GM21528 (cell line): ENCODE data around the gene GPS1.
A peak's percentile ranks its signal among the peaks of the same experiment; 100 is the strongest.

Source experiments
- ATAC-seq: cut with Tn5 transposase; IDR thresholded peaks from one replicate; pipeline ENCODE4 v1.9.1; 2021; ENCODE audit warnings: mild to moderate bottlenecking, moderate library complexity; ENCODE audit not compliant: unreplicated experiment, low FRiP score

Gene GPS1

DNA sequence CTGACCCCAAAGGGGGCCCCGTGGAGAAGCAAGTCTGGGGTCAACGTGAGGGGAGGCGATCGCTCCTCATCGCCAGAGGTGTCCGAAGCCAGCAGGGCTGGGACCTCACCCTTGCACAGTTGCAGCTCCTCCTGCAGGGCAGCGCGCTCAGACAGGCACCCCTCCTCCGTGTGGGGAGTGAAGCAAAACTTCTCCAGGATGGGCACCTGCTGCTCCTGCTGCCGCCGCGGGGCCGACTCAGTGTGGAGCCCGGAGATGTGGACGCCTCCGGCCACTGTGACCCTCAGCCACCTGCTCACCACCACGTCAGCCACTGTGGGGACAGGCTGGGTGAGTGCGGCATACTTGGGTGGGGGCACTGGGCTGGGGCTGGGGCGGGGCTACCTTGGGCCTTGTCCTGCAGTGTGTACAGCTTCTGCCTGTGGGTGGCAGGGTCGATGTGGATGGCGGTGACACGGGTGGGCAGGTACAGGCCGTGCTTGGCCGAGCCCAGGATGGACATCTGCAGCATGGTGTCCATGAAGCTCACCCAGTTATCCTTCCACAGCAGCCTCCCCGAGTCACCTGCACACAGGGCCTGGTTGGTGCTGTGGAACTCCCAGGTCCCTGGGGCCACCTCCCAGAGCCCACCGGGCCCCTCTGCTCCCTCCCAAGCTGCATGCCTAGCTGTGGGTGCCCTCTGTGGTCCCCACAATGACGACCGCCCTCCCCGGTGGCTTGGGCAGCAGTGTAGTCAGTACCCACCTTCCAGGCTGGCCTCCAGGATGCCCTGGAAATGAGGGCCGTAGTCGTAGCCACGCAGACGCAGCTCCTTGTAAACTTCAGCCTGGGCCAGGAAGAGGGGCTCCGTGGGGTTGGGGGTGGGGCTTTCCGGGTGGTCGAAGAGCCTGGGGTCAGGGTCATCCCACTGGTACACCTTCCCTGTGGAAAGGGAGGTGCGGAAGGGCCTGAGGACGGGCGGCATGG, 35.5 kb downstream of the GPS1 start:
- no peak for ATAC-seq

DNA sequence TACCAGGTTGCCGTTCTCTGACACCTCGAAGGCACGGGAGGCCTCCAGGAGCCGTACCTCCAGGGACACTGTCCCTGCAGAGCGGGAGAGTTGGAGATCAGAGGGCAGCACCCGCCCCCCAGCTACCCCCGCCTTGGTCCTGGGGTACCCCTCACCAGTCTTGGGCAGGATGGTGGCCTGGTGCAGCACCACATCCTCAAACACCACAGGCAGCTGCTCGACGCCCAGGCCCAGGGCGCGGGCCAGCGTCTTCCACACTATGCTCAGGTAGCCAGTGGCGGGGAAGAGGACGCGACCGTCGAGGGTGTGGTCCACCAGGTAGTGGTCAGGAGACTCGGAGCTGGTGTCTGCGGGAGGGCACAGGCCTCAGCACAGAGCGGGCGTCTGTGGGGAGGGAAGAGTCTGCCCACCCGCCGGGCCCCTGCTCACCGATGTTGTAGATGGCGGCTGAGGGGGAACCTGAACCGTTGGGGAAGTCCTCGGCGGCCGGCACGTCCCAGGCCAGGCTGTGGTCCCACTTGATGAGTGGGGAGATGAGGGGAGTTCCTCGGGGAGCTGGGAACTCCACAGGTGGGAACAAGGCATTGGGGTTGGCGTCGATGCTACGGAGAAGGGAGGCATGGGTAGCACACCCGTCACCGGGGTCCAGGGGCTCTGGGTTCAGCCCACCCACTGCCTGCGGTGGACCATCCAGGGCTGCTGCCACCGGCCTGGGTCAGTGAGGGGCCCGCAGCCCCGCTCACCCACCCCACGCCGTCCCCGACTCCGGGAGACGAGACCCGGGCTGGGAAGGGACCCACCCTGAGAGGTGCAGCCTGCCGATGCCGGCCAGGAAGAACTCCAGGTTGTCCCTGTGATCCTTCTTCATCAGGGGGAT, 36.5 kb downstream of the GPS1 start:
- ATAC-seq, result no peak

DNA sequence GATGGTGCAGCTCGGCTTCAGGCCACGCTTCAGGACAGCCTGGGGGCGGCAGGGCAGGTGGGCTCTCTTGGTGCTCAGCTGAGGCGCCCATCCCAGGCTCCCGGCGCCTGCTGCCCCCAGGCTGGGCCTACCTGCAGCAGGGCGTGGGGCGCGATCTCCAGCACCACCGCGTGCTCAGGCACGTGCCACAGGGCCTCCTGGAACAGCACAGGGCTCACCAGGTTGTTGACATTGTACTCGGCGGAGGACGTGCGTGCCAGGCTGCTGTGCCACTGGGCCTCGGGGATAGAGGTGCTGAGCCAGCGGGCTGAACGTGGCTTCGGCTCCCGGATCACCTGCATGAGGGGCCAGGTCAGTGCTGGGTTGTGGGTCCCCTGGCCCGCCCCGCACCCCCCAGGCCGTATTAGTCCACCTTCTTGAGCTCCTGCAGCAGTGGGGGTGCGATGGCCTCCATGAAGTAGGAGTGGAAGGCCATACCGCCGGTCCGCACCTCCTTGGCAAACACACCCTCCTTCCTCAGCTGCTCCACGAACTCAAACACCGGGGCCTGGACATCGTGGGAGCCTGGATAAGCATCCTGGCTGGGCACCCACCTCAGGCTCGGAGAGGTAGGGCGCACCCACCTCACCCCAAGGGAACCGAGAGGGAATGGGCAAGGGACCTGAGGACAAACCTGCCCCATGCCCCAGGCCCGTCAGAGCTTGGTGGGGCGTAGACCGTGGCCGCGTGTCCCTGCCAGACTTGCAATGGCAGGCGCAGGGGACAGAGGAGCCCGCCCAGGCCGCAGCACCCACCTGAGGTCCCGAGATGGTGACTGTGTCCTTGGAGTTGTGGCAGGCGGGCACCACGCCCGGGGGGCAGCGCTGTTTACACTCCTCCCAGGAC, 37.4 kb downstream of the GPS1 start:
- ATAC-seq, result no peak

DNA sequence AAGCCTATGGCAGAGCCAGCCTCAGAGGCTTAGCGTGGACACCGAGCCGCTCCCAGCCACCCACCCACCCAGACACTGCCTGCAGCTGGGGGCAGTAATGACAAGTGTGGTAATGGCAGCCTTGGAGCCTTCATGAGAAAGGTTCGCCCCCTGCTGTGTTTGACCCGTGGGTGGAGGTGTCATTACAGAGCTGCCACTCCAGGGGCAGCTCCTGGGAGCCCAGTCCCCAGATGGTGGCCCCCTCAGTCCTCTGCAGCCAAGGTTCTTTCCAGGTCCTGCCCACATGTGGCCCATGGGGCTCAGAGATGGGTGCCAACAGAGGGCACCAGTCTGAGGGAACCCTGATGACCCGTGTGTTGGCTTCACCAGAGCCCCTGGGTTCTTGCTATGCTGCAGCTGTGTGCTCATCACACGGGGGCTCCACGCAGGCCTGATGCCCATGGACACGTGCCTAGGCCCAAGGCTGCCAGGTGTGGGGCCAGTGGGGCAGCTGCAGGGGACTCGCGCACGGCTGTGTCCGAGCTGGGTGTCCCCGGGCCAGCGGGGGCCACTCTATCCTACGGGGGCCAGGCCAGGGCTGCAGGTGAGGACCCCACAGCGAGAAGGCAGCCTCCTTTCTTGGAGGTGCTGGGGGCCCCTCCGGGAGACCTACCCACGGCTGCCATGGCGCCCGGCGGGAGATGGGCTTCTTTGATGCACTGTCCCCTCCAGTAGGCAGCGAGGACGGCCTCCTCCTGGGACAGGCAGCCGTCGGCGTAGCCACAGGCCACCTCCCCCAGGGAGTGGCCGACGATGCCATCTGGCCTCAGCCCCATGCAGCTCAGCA, 38.2 kb downstream of the GPS1 start:
- ATAC-seq, result no peak

DNA sequence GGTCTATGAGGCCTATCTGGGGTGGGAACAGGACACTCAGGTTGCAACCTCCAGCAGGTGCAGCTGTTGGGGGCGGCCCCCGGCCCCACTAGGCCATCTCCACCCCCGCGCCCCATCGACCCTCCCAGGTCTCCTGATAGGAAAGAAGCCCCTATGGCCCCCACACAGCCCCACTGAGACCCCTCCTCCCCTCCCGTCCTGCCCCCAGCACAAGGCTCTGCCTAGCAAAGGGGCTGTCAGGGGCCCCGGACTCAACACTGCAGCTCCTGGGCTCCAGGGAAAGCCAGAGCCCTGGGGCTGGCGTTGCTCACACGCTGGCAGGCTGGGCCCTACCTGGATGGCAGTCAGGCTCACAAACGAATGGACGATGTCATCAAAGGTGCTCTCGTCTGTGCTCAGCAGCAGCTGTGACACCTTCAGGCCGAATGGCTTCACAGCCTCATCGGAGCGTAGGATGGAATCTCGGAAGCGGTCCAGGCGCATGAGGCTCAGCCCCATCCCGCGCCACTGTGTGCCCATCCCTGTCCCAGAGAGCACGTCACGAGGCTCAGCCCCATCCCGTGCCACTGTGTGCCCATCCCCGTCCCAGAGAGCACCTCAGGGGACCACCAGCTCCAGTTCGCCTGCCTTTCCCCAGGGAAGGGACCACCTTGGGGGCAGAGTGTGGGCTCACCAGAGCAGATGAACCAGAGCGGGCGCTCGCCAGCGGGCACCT, 39.0 kb downstream of the GPS1 start:
- no peak for ATAC-seq

DNA sequence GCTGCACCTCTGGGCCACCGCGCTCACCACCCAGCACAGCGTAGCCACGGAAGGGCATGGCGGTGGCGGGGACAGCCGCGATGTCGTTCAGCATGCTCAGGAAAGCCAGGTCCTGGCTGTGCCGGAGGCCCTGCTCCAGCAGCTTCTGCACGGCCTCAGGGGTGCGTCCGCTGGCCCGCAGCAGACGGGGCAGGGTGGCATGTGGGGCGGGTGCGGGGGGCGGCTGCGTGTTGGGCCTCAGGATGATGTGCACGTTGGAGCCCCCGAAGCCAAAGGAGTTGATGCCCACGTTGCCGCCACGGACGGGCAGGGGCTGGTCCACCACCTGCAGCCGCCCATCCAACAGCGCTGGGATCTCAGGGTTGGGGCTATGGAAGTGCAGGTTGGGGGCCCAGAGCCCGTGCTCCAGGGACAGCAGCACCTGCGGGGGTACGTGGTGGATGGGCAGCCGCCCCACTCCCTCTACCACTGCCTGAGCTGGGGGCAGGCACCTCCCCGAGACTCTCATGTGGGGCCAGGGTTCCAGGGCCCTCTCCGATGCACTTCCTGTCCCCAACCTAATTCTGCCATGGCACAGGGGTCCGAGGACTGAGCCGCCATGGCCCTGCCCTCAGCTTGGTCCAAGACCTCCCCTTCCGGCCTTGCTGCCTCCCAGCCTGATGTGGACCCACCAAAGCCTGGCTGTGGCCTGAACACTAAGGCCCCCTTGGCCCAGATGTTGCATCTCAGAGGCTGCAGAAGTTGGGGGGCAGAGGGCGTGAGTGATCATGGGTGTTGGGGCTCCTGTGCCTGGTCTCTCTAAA, 39.8 kb downstream of the GPS1 start:
- ATAC-seq, result no peak

DNA sequence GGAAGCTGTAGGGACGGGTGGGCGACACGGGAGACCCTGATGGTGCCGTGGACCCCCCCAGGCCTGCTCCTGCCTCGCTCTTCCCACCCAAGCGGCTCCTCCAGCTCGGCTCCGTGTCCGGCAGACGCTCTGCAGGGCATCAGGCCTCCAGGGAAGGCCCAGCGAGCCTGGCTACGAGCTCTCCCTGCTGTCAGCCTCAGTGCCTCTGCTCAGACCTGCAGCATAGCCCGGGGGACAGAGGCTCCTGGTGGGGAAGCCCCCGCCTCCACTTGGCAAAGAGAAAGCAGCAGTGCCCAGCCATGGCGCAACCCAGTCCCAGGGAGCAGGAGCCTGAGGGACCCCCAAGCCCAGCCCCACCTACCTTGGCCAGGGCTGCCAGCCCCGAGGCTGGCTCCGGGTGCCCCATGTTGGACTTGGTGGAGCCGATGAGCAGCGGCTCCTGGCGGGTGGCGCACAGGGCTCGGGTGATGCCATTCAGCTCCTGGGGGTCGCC, 40.4 kb downstream of the GPS1 start:
- no peak for ATAC-seq

DNA sequence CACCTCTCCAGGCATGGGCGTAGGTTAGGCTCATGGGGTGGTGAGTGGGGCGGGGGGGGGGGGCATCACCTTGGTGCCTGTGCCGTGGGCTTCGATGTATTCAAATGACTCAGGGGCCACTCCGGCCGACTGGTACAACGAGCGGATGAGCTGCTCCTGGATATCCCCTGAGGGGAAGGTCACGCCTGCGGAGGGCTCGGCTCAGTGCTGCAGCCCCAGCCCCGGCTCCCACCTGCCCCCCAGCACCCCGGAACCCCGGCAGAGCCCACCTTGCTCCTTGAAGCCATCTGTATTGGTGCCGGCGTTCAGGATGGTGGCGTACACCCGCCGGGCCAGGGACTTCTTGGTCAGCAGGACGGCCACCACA, 40.9 kb downstream of the GPS1 start:
- no peak for ATAC-seq

DNA sequence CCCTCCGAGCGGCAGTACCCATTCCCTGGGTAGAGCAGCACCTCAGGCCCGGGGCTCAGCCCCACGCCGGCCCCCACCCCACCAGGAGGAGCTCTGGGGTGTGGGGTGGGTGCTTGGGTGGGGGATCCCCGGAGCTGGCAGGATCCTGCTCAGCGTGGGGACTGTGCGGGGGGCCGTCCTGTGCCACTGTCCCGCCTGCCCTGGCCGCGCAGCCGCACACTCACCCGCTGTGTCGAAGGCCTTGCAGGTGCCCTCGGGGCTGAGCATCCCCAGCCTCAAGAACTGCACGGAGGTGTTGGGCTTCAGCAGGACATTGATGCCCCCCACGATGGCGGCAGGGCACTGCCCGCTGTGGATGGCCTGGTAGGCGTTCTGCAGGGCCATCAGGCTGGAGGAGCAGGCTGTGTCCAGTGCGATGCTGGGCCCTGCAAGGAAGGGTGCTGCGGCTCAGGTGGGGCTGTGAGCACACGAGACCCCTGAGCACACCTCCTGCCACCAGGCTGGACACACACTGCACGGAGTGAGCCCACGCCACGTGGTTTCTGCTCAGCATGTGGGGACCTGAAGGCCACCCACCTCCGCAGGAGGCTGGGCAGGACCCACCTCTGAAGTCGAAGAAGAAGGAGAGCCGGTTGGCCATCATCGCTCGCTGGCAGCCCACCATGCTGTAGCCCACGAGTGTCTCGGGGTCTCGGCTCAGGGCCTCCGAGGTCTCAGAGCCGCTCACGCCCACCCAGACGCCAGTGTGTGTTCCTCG, 41.5 kb downstream of the GPS1 start:
- ATAC-seq, result no peak

DNA sequence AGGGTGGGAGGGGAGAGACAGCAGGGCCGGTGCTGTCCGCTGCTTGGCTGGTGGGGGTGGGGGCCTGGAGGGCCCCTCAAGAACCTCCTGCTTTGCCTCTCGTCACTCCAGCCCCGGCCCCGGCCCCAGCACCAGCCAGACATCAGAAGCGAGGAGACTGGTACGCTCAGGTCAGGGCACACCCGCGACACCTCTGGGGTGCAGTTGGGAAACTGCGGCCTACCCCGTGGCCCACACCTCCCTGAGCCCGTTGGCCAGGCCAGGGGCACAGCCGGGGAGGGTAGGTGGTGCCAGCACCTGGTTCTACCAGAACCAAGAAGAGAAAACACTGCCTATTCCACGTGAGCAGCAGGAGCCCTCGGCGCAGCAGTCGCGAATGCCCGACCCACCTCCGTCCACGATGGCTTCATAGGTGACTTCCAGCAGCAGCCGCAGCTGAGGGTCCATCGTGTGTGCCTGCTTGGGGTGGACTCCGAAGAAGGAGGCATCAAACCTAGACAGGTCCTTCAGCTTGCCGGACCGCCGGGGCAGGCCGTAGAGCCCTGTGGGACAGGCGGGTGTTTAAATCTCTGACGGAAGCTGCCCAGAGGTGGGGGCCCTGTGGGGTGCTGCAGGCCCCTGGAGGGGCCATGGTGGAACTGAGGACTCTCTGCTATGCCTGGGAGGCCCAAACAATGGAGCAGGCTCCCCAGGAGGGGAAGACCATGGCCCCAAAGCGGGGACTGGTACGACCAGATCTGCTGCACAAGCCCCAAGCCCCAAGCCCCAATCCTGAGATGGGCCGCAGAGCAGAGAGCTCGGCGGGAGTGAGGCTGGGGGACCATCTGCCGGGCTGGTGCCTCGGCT, 43.5 kb downstream of the GPS1 start:
- no peak for ATAC-seq

DNA sequence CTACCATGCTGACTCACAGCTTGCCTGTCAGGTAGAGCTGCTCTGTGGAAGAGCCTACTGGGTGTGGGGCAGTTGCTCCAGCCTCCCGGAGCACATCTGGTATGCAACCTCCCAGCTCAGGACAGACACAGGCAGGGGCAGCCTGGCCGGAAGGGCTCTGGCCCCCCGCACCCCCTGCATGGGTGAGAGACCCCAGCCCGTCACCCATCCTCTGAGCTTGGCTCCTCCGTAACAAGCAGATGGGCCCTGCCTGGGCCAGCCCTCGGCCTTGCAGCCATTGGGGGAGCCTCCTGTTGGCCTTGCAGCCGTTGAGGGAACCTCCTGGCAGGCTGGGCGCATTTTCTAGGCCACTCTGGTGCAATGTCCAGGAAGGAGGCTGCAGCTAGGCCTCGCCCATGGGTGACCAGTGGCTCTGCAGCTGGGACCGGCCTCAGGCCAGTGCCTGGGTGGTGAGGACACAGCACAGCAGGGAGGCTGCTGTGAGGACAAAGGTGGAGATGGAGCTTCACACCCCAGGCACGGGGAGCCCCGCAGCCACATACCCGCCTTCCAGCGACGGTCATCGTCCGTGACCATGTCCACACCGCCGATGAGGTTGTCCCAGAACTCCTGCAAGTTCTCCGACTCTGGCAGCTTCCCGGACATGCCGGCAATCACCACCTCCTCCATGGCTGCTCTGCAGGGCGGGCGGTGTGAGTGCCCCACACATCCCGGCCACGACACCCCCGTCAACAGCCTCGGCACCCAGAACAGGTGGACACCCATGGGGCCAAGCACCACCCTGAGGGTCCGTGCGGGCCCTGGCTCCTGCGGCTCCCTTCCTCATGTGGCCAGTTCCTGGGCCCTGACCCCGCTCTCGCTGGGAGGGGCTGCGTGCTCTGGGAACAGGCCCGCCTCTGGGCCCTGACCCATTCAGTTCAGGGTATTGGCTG, 44.3 kb downstream of the GPS1 start:
- no peak for ATAC-seq

DNA sequence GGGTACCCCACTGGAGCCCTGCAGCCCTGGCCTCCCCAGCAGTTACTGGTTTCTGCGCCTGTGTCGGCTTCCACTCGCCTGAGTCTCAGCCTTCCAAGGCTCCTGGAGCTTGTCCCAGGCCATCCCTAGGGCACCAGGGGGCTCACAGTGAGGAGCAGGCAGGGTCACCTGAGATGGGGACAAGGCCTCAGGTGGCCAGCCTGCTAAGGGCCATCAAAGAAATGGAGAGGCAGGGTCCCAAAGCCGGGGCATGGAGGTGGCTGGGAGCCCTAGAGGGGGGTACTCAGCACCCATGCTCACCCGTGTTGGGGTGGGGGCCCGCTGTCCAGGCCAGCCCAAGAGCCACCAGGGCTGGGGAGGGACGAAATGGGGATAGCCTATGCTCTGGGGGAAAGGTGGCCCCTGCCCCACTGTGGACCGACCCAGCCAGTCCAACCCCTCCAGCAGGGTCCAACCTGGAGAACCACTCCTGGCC, 45.0 kb downstream of the GPS1 start:
- ATAC-seq, result no peak

DNA sequence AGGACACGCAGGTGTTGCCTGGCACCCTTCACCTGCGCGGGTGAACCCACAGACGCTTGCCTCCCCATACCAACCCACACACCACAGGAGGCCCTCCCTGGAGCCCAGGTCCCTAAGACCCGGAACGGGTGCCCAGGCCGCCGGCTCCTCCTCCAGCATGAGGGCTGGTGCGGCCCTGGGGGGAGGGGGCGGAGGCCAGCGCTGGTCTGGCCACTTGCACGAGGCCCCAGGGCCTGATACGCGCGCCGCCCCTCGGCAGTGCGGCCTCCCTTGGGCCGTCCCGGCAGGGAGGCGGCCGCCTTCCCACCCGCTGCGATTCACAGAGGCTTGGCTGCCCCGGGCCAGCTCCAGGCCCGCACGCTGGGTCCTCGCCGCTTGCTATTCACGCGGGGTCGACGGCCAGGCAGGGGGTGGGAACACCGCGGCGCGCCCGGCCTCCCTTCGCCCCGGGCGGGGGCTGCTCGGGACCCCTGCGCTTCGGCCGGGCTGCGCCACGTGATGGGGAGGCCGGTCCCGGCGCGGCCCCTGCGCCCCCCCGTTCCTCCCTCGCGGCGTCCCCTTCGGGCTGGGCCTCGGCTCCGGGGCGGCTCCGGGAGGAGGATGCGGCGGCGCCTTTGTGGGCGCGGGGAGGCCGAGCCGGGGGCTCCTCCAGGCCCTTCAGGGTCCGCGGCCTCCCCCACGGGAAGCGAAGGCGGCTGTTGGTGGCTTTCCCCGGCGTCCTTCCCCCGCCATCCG, 45.7 kb downstream of the GPS1 start:
- peak; percentile 3 for ATAC-seq

DNA sequence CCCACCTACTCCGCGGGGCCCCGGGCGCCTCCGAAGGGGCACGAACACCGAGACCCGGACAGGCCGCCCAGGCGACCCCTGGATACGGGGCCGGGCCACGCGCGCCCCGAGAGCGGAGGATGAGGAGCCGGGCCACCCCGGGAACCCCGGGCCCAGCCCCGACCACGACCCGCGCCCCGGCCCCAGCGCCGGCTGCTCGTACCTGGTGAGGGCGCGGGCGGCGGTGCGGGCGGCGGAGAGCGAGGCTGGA, 46.1 kb downstream of the GPS1 start:
- ATAC-seq, result peak; percentile 14
